ENCODE results near the gene GRK1.

The GRK1 gene

DNA sequence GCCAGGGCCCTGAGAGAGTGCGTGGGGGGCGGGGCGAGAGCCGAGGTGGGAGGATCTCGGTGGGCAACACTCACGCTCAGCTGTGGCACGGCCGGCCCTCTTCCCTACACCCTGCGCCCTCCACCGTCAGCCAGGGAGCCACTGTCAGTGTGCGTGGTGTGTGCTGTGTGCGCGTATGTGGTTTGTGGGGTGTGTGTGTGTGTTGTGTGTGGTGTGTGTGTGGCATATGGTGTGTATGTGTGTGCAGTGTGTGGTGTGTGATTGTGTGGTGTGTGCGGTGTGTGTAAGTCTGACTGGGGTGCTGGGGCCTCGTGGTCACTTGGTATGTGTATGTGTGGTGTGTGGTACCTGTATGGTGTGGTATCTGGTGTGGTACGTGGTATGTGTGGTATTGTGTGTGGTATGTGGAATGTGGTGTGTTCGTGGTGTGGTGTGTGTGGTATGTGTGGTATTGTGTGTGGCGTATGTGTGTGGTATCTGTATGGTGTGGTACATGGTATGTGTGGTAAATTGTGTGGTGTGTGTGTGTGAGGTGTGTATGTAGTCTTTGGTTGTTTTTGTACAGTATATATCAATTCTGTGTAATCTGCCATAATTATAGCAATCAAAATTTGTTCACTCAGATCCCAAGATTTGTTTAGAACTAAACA lies 5.1 kb downstream of the GRK1 start:
- no peaks in the 10 kb centered on the region for H3F3A ChIP-seq (ENCODE audit: insufficient read depth)
- H3K27ac ChIP-seq (ENCODE audit: low read depth, low read length), result no peak overlapping the region
- no peak overlapping the region for H3K4me3 ChIP-seq (ENCODE audit: insufficient read depth, low read length, poor library complexity, severe bottlenecking)
- no peak overlapping the region for H2AFZ ChIP-seq (ENCODE audit: low read depth, low read length, severe bottlenecking)
- H3K9me3 ChIP-seq (ENCODE audit: insufficient read depth, low read length), result no peaks in the 10 kb centered on the region
- no peak overlapping the region for H3K9ac ChIP-seq (ENCODE audit: low read length)
- no peaks in the 10 kb centered on the region for H3K36me3 ChIP-seq (ENCODE audit: low read length)
- TF ChIP-seq, protein P1, sequence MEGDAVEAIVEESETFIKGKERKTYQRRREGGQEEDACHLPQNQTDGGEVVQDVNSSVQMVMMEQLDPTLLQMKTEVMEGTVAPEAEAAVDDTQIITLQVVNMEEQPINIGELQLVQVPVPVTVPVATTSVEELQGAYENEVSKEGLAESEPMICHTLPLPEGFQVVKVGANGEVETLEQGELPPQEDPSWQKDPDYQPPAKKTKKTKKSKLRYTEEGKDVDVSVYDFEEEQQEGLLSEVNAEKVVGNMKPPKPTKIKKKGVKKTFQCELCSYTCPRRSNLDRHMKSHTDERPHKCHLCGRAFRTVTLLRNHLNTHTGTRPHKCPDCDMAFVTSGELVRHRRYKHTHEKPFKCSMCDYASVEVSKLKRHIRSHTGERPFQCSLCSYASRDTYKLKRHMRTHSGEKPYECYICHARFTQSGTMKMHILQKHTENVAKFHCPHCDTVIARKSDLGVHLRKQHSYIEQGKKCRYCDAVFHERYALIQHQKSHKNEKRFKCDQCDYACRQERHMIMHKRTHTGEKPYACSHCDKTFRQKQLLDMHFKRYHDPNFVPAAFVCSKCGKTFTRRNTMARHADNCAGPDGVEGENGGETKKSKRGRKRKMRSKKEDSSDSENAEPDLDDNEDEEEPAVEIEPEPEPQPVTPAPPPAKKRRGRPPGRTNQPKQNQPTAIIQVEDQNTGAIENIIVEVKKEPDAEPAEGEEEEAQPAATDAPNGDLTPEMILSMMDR (IDR thresholded peaks at IDR 0.05; ENCODE audit: insufficient read depth, low read length, poor library complexity, severe bottlenecking), result no peak
- TF ChIP-seq EZH2phosphoT487 (conservative IDR thresholded peaks at IDR 0.05; ENCODE audit: low read length), result no peak
- no peaks in the 10 kb centered on the region for H3K79me2 ChIP-seq (ENCODE audit: insufficient read depth, low read length)
- H3K4me2 ChIP-seq (ENCODE audit: low read depth, low read length, poor library complexity, severe bottlenecking), result no peak overlapping the region
- H3K9me2 ChIP-seq (replicated peaks; ENCODE audit: insufficient read depth, low read length), result no peaks in the 10 kb centered on the region
- no peaks in the 10 kb centered on the region for H3K27me3 ChIP-seq (ENCODE audit: low read length)
- H4K20me1 ChIP-seq (ENCODE audit: low read depth, low read length), result no peaks in the 10 kb centered on the region

DNA sequence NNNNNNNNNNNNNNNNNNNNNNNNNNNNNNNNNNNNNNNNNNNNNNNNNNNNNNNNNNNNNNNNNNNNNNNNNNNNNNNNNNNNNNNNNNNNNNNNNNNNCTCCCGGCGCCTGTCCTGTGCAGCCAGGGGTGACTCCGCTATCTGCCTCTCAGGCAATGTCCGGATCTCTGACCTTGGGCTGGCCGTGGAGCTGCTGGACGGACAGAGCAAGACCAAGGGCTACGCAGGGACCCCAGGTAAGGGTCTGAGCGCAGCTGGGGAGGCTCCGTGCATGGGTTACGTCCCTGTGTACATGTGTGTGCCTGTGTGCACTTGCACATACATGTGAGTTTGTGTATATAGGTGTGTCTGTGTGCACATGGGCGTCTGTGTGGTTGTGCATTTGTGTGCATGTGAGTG lies 55.9 kb downstream of the GRK1 start:
- TF ChIP-seq, protein P1 (IDR thresholded peaks at IDR 0.05; ENCODE audit: insufficient read depth, low read length, poor library complexity, severe bottlenecking), result no peak
- no peak for TF ChIP-seq EZH2phosphoT487 (conservative IDR thresholded peaks at IDR 0.05; ENCODE audit: low read length)
- Histone ChIP-seq H2AFZ (ENCODE audit: low read depth, low read length, severe bottlenecking) (no peak overlapping the region), H3F3A (ENCODE audit: insufficient read depth) (no peaks in the 10 kb centered on the region), H3K4me2 (ENCODE audit: low read depth, low read length, poor library complexity, severe bottlenecking) (no peak overlapping the region), H3K79me2 (ENCODE audit: insufficient read depth, low read length) (no peaks in the 10 kb centered on the region), H3K27ac (ENCODE audit: low read depth, low read length) (no peak overlapping the region), H4K20me1 (ENCODE audit: low read depth, low read length) (no peaks in the 10 kb centered on the region), H3K9ac (ENCODE audit: low read length) (no peak overlapping the region), H3K36me3 (ENCODE audit: low read length) (no peaks in the 10 kb centered on the region), H3K9me2 (replicated peaks; ENCODE audit: insufficient read depth, low read length) (no peaks in the 10 kb centered on the region), H3K4me3 (ENCODE audit: insufficient read depth, low read length, poor library complexity, severe bottlenecking) (no peak overlapping the region), H3K9me3 (ENCODE audit: insufficient read depth, low read length) (no peaks in the 10 kb centered on the region), H3K27me3 (ENCODE audit: low read length) (no peaks in the 10 kb centered on the region)

DNA sequence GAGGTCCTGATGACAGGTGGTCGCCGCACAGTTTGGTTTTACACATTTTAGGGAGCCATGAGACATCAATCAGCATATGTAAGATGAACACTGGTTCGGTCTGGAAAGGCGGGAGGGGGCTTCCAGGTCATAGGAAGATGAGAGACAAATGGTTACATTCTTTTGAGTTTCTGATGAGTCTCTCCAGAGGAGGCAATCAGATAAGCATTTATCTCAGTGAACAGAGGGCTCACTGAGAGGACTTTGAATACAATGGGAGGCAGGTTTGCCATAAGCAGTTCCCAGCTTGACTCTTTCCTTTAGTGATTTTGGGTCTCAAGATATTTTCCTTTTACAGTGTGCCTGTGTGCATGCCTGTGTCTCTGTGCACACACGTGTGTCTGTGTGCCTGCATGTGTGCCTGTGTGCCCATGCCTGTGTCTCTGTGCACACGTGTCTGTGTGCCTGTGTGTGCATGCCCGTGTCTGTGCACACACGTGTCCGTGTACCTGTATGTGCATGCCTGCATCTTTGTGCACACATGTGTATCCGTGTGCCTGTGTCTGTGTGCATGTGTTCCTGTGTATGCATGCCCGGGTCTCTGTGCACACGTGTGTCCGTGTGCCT lies 56.5 kb downstream of the GRK1 start:
- H3F3A ChIP-seq (ENCODE audit: insufficient read depth), result no peaks in the 10 kb centered on the region
- no peak for TF ChIP-seq EZH2phosphoT487 (conservative IDR thresholded peaks at IDR 0.05; ENCODE audit: low read length)
- TF ChIP-seq, protein P1 (IDR thresholded peaks at IDR 0.05; ENCODE audit: insufficient read depth, low read length, poor library complexity, severe bottlenecking), result no peak
- no peak overlapping the region for H3K9ac ChIP-seq (ENCODE audit: low read length)
- H3K36me3 ChIP-seq (ENCODE audit: low read length), result no peaks in the 10 kb centered on the region
- H2AFZ ChIP-seq (ENCODE audit: low read depth, low read length, severe bottlenecking), result no peak overlapping the region
- no peaks in the 10 kb centered on the region for H3K9me3 ChIP-seq (ENCODE audit: insufficient read depth, low read length)
- H3K4me2 ChIP-seq (ENCODE audit: low read depth, low read length, poor library complexity, severe bottlenecking), result no peak overlapping the region
- no peaks in the 10 kb centered on the region for H3K9me2 ChIP-seq (replicated peaks; ENCODE audit: insufficient read depth, low read length)
- H3K4me3 ChIP-seq (ENCODE audit: insufficient read depth, low read length, poor library complexity, severe bottlenecking), result no peak overlapping the region
- no peaks in the 10 kb centered on the region for H3K79me2 ChIP-seq (ENCODE audit: insufficient read depth, low read length)
- H4K20me1 ChIP-seq (ENCODE audit: low read depth, low read length), result no peaks in the 10 kb centered on the region
- H3K27me3 ChIP-seq (ENCODE audit: low read length), result no peaks in the 10 kb centered on the region
- no peak overlapping the region for H3K27ac ChIP-seq (ENCODE audit: low read depth, low read length)

All from SU-DHL-6 (cell line).